GM12875 (cell line): ENCODE results near the gene EPG5.
"Not testable (repeated sequence)": the region's sequence is repeated elsewhere in the genome, so short reads cannot be mapped to it uniquely, and the experiment has no call there.

ENCODE experiments used
- H3K4me3 ChIP-seq: one replicate; pipeline ENCODE4 v1.5.1; 2011; ENCODE audit warnings: low read depth, low read length, control low read depth
- TF ChIP-seq, protein P1 (sequence below): IDR thresholded peaks from 2 replicates; pipeline ENCODE4 v1.5.1; 2011; ENCODE audit warnings: low read depth, mild to moderate bottlenecking, control low read depth, inconsistent platforms, low read length, moderate library complexity, borderline replicate concordance; ENCODE audit not compliant: insufficient read depth

Gene EPG5

GRCh38 chr18:45817543-45817942 lies 149.6 kb downstream of the EPG5 start:
- no peak overlapping the region for H3K4me3 ChIP-seq
- TF ChIP-seq, protein P1, sequence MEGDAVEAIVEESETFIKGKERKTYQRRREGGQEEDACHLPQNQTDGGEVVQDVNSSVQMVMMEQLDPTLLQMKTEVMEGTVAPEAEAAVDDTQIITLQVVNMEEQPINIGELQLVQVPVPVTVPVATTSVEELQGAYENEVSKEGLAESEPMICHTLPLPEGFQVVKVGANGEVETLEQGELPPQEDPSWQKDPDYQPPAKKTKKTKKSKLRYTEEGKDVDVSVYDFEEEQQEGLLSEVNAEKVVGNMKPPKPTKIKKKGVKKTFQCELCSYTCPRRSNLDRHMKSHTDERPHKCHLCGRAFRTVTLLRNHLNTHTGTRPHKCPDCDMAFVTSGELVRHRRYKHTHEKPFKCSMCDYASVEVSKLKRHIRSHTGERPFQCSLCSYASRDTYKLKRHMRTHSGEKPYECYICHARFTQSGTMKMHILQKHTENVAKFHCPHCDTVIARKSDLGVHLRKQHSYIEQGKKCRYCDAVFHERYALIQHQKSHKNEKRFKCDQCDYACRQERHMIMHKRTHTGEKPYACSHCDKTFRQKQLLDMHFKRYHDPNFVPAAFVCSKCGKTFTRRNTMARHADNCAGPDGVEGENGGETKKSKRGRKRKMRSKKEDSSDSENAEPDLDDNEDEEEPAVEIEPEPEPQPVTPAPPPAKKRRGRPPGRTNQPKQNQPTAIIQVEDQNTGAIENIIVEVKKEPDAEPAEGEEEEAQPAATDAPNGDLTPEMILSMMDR = no peak

DNA sequence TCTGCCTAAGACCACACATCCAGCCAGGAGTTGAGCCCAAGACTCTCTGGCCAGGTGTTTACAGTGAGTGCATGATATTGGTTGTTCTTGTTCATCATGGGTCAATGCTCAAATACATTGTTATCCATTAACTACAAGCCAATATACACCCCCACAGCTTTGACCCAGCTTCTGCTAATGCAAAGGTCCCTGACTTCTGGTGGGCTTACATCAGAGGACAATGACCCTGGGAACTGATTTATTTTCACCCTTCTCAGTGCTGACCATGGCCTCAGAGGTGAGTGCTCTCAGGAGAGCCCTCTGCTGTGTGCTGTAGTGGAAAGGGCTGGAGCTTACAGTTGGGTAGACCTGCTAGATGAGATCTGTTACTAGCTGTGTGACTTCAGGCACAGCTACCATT lies 152.4 kb downstream of the EPG5 start:
- not testable (repeated sequence) for H3K4me3 ChIP-seq

- TF ChIP-seq, protein P1 = peak; percentile 42; the same call in 1 of the 2 replicates
- not testable (repeated sequence) for H3K4me3 ChIP-seq
These were observed 160.0 kb downstream of the EPG5 start for GRCh38 chr18:45807144-45807543.

- no peak overlapping the region for H3K4me3 ChIP-seq
- TF ChIP-seq, protein P1 = no peak
These were observed 160.9 kb downstream of the EPG5 start for GRCh38 chr18:45806226-45806625.

GRCh38 chr18:45805551-45805950 lies 161.6 kb downstream of the EPG5 start:
- TF ChIP-seq, protein P1 = no peak
- no peak overlapping the region for H3K4me3 ChIP-seq

DNA sequence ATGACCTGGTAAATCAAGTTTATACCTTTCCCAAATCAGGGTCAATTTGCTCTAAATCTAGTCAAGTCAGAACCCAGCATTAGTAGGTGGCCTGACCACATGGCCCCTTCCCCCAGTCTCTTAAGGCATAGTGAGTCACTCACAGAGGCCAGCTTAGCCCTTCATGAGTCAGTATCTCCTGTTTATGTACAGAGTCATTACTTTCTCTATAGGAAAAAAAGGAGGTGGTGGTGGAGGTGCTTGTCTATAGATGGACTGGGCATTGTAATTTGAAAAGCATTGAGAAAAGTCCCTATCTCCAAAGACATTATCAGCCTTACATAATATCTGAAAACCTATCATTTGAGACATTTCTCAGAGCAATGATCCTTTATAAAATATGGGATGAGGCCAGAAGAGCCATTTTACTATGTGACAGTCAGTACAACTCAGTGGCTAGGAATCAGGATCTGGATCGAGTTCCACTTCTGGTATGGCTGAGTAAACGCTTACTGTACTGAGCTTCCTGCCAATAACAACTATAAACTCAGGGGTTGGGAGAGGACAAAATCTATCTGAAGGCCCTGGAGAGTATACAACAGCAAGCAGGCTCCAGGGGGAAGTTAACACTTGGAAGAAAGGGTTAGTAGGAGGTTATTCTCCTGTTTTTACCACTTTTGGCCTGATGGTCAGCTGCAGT lies 164.2 kb downstream of the EPG5 start:
- TF ChIP-seq, protein P1 = no peak
- H3K4me3 ChIP-seq = no peak overlapping the region

GRCh38 chr18:45801416-45802004 lies 165.6 kb downstream of the EPG5 start:
- no peak overlapping the region for H3K4me3 ChIP-seq
- TF ChIP-seq, protein P1 = no peak
